ENCODE data around the gene PARM1. TPM values are rescaled to one million over a fixed set of nuclear protein-coding genes. Genes with fewer than 3 reads are reported as not detected.

Gene PARM1
- total and polyA plus RNA-seq, 2 donors (not counting 1 experiment from before 2014, with no cell fraction given): 0.30 to 2.0 TPM

DNA sequence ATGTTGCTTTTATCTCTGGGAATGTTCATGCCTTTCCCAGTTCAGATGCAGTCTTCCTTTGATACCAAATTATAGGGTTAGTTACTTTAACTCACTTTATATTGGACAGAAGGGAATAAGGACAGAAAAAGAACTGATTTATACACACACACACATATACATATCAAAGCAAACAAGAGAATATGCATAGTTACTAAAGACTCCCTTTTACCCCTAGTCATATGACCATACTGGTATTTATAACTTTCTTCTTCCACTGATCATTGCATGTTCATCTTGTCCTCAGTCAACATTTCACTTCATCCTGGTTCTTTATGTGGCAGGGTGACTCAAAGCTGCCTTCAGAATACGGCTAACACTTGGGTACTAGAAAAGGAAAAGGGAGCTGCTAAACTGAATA, 120.4 kb downstream of the PARM1 start:
- Histone ChIP-seq H3K27ac (ENCODE audit: insufficient read depth, low read length) (no peak overlapping the region), H2AFZ (ENCODE audit: low read length) (no peak overlapping the region), H3K9ac (ENCODE audit: insufficient read depth, low read length) (no peak overlapping the region), H3K79me2 (ENCODE audit: control insufficient read depth, insufficient read depth, low read length) (no peaks in the 10 kb centered on the region), H3K9me3 (ENCODE audit: control insufficient read depth, insufficient read depth, low read depth, low read length) (no peaks in the 10 kb centered on the region), H3K4me3 (replicated peaks in 1 of 4; ENCODE audit: control extremely low read depth in 1 of 4, insufficient read depth in 1 of 4, low read depth in 3 of 4, low read length in 4 of 4) (no peak overlapping the region), H3K4me2 (ENCODE audit: extremely low read depth, insufficient read depth, low read length) (no peak overlapping the region), H4K20me1 (ENCODE audit: control insufficient read depth, extremely low read depth, insufficient read depth, low read length) (no peaks in the 10 kb centered on the region), H3K4me1 (ENCODE audit: control insufficient read depth, extremely low read depth, insufficient read depth, low read length) (no peaks in the 10 kb centered on the region), H3K27me3 (ENCODE audit: control insufficient read depth, insufficient read depth, low read length) (no peaks in the 10 kb centered on the region), H3K36me3 (ENCODE audit: control insufficient read depth, insufficient read depth, low read length) (no peaks in the 10 kb centered on the region)
- no peak for DNase-seq (ENCODE audit: low read depth in 2 of 2)
- TF ChIP-seq, protein P1, sequence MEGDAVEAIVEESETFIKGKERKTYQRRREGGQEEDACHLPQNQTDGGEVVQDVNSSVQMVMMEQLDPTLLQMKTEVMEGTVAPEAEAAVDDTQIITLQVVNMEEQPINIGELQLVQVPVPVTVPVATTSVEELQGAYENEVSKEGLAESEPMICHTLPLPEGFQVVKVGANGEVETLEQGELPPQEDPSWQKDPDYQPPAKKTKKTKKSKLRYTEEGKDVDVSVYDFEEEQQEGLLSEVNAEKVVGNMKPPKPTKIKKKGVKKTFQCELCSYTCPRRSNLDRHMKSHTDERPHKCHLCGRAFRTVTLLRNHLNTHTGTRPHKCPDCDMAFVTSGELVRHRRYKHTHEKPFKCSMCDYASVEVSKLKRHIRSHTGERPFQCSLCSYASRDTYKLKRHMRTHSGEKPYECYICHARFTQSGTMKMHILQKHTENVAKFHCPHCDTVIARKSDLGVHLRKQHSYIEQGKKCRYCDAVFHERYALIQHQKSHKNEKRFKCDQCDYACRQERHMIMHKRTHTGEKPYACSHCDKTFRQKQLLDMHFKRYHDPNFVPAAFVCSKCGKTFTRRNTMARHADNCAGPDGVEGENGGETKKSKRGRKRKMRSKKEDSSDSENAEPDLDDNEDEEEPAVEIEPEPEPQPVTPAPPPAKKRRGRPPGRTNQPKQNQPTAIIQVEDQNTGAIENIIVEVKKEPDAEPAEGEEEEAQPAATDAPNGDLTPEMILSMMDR (conservative IDR thresholded peaks at IDR 0.05 in 1 of 2, IDR thresholded peaks at IDR 0.05 in 1 of 2; ENCODE audit: low read depth in 1 of 2, low read length in 2 of 2): no peak
- no peak for TF ChIP-seq EZH2 (IDR thresholded peaks at IDR 0.05; ENCODE audit: low read length, missing control alignments)

DNA sequence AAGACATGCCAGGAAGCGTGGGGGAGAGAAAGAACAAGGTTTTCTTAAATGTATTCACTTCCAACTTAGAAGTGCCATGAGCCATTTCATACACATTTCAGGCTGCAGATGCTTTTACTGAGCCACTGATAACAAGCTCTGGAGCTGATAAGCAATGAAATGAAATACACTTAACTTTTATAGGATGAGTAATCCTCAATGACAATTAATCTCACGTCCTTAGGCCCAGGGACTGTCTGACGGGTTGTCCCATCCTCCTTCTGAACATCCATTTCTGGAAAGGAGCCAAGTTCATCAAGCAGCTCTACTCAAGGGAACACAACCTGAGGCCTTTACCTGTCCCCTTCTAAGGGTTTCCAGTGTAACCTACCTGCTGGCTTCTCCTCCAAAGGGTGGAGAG, 121.2 kb downstream of the PARM1 start:
- no peaks in the 10 kb centered on the region for H3K4me1 ChIP-seq (ENCODE audit: control insufficient read depth, extremely low read depth, insufficient read depth, low read length)
- no peak for DNase-seq (ENCODE audit: low read depth in 2 of 2)
- H3K79me2 ChIP-seq (ENCODE audit: control insufficient read depth, insufficient read depth, low read length): no peaks in the 10 kb centered on the region
- no peak overlapping the region for H3K4me2 ChIP-seq (ENCODE audit: extremely low read depth, insufficient read depth, low read length)
- H3K9me3 ChIP-seq (ENCODE audit: control insufficient read depth, insufficient read depth, low read depth, low read length): no peaks in the 10 kb centered on the region
- H3K36me3 ChIP-seq (ENCODE audit: control insufficient read depth, insufficient read depth, low read length): no peaks in the 10 kb centered on the region
- no peaks in the 10 kb centered on the region for H3K27me3 ChIP-seq (ENCODE audit: control insufficient read depth, insufficient read depth, low read length)
- no peak overlapping the region for H2AFZ ChIP-seq (ENCODE audit: low read length)
- TF ChIP-seq EZH2 (IDR thresholded peaks at IDR 0.05; ENCODE audit: low read length, missing control alignments): no peak
- TF ChIP-seq, protein P1 (conservative IDR thresholded peaks at IDR 0.05 in 1 of 2, IDR thresholded peaks at IDR 0.05 in 1 of 2; ENCODE audit: low read depth in 1 of 2, low read length in 2 of 2): no peak
- H4K20me1 ChIP-seq (ENCODE audit: control insufficient read depth, extremely low read depth, insufficient read depth, low read length): no peaks in the 10 kb centered on the region
- H3K9ac ChIP-seq (ENCODE audit: insufficient read depth, low read length): no peak overlapping the region
- H3K27ac ChIP-seq (ENCODE audit: insufficient read depth, low read length): no peak overlapping the region
- no peak overlapping the region for H3K4me3 ChIP-seq (replicated peaks in 1 of 4; ENCODE audit: control extremely low read depth in 1 of 4, insufficient read depth in 1 of 4, low read depth in 3 of 4, low read length in 4 of 4)

DNA sequence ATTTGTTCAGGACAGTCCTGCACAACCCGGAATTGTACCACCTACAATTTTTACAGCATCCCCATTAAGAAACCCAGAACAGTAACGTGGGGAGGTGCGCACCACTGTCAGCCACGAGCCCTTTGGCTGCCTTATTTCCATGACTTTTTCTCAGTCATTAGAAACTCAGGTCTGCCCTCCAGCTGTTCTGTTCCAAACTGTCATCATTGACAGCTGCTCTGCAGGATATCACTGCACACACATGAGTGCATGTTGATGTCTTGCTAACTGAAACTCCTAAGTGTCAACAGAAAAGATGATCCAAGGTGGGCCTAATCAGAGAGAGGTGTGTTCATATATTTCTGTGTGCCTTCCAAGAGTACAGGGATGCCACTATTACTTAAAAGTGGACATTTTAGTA, 123.4 kb downstream of the PARM1 start:
- TF ChIP-seq, protein P1 (conservative IDR thresholded peaks at IDR 0.05 in 1 of 2, IDR thresholded peaks at IDR 0.05 in 1 of 2; ENCODE audit: low read depth in 1 of 2, low read length in 2 of 2): no peak
- TF ChIP-seq EZH2 (IDR thresholded peaks at IDR 0.05; ENCODE audit: low read length, missing control alignments): no peak
- no peaks in the 10 kb centered on the region for H3K79me2 ChIP-seq (ENCODE audit: control insufficient read depth, insufficient read depth, low read length)
- H3K9ac ChIP-seq (ENCODE audit: insufficient read depth, low read length): no peak overlapping the region

More for the DNA sequence above, 123.4 kb downstream of the PARM1 start:
- Histone ChIP-seq H3K4me3 (replicated peaks in 1 of 4; ENCODE audit: control extremely low read depth in 1 of 4, insufficient read depth in 1 of 4, low read depth in 3 of 4, low read length in 4 of 4) (no peak overlapping the region), H4K20me1 (ENCODE audit: control insufficient read depth, extremely low read depth, insufficient read depth, low read length) (no peaks in the 10 kb centered on the region), H3K27me3 (ENCODE audit: control insufficient read depth, insufficient read depth, low read length) (no peaks in the 10 kb centered on the region), H3K36me3 (ENCODE audit: control insufficient read depth, insufficient read depth, low read length) (no peaks in the 10 kb centered on the region), H2AFZ (ENCODE audit: low read length) (no peak overlapping the region), H3K27ac (ENCODE audit: insufficient read depth, low read length) (no peak overlapping the region), H3K9me3 (ENCODE audit: control insufficient read depth, insufficient read depth, low read depth, low read length) (no peaks in the 10 kb centered on the region), H3K4me1 (ENCODE audit: control insufficient read depth, extremely low read depth, insufficient read depth, low read length) (no peaks in the 10 kb centered on the region), H3K4me2 (ENCODE audit: extremely low read depth, insufficient read depth, low read length) (no peak overlapping the region)
- no peak for DNase-seq (ENCODE audit: low read depth in 2 of 2)
